Activated naive CD4-positive, alpha-beta T cell treated with anti-CD3 and anti-CD28 coated beads, Interleukin-2, amount 50 U/mL, for 72 hours (primary cell): ENCODE results near the gene PIK3C2B. TPM values are rescaled to one million over a fixed set of nuclear protein-coding genes. Genes with fewer than 3 reads are reported as not detected.

Source experiments
- total RNA-seq, 2 donors: library from RNA; stranded (reverse); gene quantifications; one replicate each; pipeline ENCODE4 v1.2.3, GENCODE V29; 2022

Gene PIK3C2B
- total RNA-seq, 2 donors from 2014 or later: 26.3 to 65.6 TPM

Other genes starting within 250 kb of the PIK3C2B start
- 1 to 10 TPM; 1.0 to 2.6 TPM for gene PLEKHA6, start 134.9 kb downstream of the PIK3C2B start, total RNA-seq
- 100 to 1,000 TPM in 1 of 2 donors, 10 to 100 TPM in 1; 54.6 to 138 TPM for gene PPP1R15B, start 83.0 kb downstream of the PIK3C2B start, total RNA-seq
- 10 to 100 TPM; 87.2 to 97.9 TPM for gene MDM4, start 21.6 kb upstream of the PIK3C2B start, total RNA-seq
- not detected for gene LRRN2, start 190.9 kb upstream of the PIK3C2B start, total RNA-seq